GM12878 (cell line): ENCODE results near the gene UQCC5. TPM values are rescaled to one million over a fixed set of nuclear protein-coding genes. Genes with fewer than 3 reads are reported as not detected.

Experiments
- ATAC-seq: fragments of 200-7000 bp; cut with Tn5 transposase; 3 replicates; pipeline ENCODE4 v1.9.1; 2020; ENCODE audit warnings: mild to moderate bottlenecking, moderate library complexity
- BruUV-seq: library from RNA; stranded (reverse); fragments of 400-500 nt; replicated peaks from 2 replicates; lab custom pipeline; 2021; lab: Mats Ljungman, UMichigan
- CTCF ChIA-PET: fragments of 300-600 bp; sonication (Branson Sonifier 250); formaldehyde crosslinking; extraction: SDS; loops from one replicate; lab custom pipeline; 2021; ENCODE audit warnings: inconsistent platforms; lab: Yijun Ruan, JAX
- POLR2A ChIA-PET: fragments of 350-600 bp; formaldehyde crosslinking; extraction: SDS; loops from one replicate; lab custom pipeline; 2021; ENCODE audit warnings: inconsistent platforms; lab: Charles Lee
- RAD21 ChIA-PET: fragments of 300-600 bp; sonication (Branson Sonifier 250); formaldehyde crosslinking; loops from one replicate; lab custom pipeline; 2023; ENCODE audit warnings: antibody characterized with exemption; ENCODE audit not compliant: unreplicated experiment; lab: Charles Lee
- SMC1A ChIA-PET: fragments of 300-600 bp; sonication (Branson Sonifier 250); formaldehyde crosslinking; loops from one replicate; lab custom pipeline; 2023; ENCODE audit not compliant: unreplicated experiment, uncharacterized antibody; lab: Charles Lee
- DNase-seq: peaks from one replicate; pipeline ENCODE4 v3.0.0-alpha.2; 2011; ENCODE audit warnings: low read depth, low spot score
- FAIRE-seq: peaks from 3 replicates; lab custom pipeline; 2011; peaks lifted over from hg19 to GRCh38; lab: Jason Lieb, UNC
- H2AFZ ChIP-seq: 2 replicates; pipeline ENCODE4 v1.6.0; 2011; ENCODE audit warnings: low read depth, low read length, control low read depth; ENCODE audit not compliant: control insufficient read depth
- H3K27ac ChIP-seq: 2 replicates; pipeline ENCODE4 v1.5.1; 2011; ENCODE audit warnings: control low read depth; ENCODE audit not compliant: control insufficient read depth, insufficient read depth
- H3K27me3 ChIP-seq, 2 experiments: replicated peaks in 1 of 2; 2 replicates each; pipeline versions ENCODE4 v1.6.0 to v1.6.1; 2011; ENCODE audit warnings: low read length in 1 of 2; ENCODE audit not compliant: control insufficient read depth in 2 of 2, insufficient read depth in 2 of 2
- H3K36me3 ChIP-seq, 2 experiments: 2 replicates each; pipeline ENCODE4 v1.5.1; 2011; ENCODE audit warnings: low read length in 1 of 2; ENCODE audit not compliant: control insufficient read depth in 2 of 2, insufficient read depth in 2 of 2
- H3K4me1 ChIP-seq: 2 replicates; pipeline ENCODE4 v1.6.1; 2011; ENCODE audit warnings: mild to moderate bottlenecking, low read length, moderate library complexity, mixed read lengths; ENCODE audit not compliant: control insufficient read depth, insufficient read depth
- H3K4me2 ChIP-seq: 2 replicates; pipeline ENCODE4 v1.6.0; 2011; ENCODE audit warnings: control low read depth; ENCODE audit not compliant: control insufficient read depth, insufficient read depth
- H3K4me3 ChIP-seq: fragments of 200-600 bp; sonication (generic); 2 replicates; pipeline ENCODE4 v1.5.1; 2016
- H3K79me2 ChIP-seq: 2 replicates; pipeline ENCODE4 v1.6.0; 2011; ENCODE audit warnings: low read length; ENCODE audit not compliant: control insufficient read depth, insufficient read depth
- H3K9ac ChIP-seq: 2 replicates; pipeline ENCODE4 v1.8.0; 2011; ENCODE audit warnings: low read length, control low read depth, mixed read lengths; ENCODE audit not compliant: control insufficient read depth, insufficient read depth
- H3K9me3 ChIP-seq: replicated peaks from 3 replicates; pipeline ENCODE4 v1.5.1; 2011; ENCODE audit warnings: mild to moderate bottlenecking, low read length; ENCODE audit not compliant: control insufficient read depth, insufficient read depth
- H4K20me1 ChIP-seq: 2 replicates; pipeline ENCODE4 v1.6.0; 2011; ENCODE audit not compliant: control insufficient read depth, insufficient read depth
- CTCF ChIP-seq, 3 experiments: IDR thresholded peaks in 2 of 3; conservative IDR thresholded peaks in 1 of 3; 2 replicates each; pipeline ENCODE4 v1.5.1; 2011; ENCODE audit warnings: low read depth in 3 of 3, low read length in 3 of 3, mild to moderate bottlenecking in 3 of 3, control low read depth in 2 of 3, moderate library complexity in 2 of 3, inconsistent platforms in 1 of 3, mixed read lengths in 1 of 3; ENCODE audit not compliant: control insufficient read depth in 2 of 3, insufficient read depth in 1 of 3; ENCODE audit errors: extremely low read depth in 1 of 3
- FOXK2 ChIP-seq: fragments of 450-650 bp; IDR thresholded peaks from 2 replicates; pipeline ENCODE4 v1.6.1; 2017; ENCODE audit warnings: mild to moderate bottlenecking, moderate library complexity
- JUNB ChIP-seq: IDR thresholded peaks from 2 replicates; pipeline ENCODE4 v1.6.1; 2016; ENCODE audit warnings: antibody characterized with exemption, mild to moderate bottlenecking
- PML ChIP-seq: IDR thresholded peaks from 2 replicates; pipeline ENCODE4 v1.6.1; 2012; ENCODE audit warnings: low read length, inconsistent platforms
- SP1 ChIP-seq: IDR thresholded peaks from one replicate; pipeline ENCODE4 v1.6.1; 2011; ENCODE audit warnings: low read depth, low read length
- TBL1XR1 ChIP-seq: IDR thresholded peaks from 2 replicates; pipeline ENCODE4 v1.6.1; 2012; ENCODE audit warnings: low read depth, low read length, improper control_type of control experiment
- WGBS: methylation state at CpG from one replicate; pipeline ENCODE4 v1.1.6; 2016; ENCODE audit warnings: low lambda C conversion rate; ENCODE audit not compliant: insufficient replicate concordance, insufficient coverage; ENCODE audit errors: missing lambda C conversion rate; 5-methylcytosine and 5-hydroxymethylcytosine counted together
- in situ Hi-C: fragments of 300-500 bp; cut with MboI; formaldehyde crosslinking; loops from 9 replicates; pipeline ENCODE4 v1.14.3; 2018; ENCODE audit warnings: mixed read lengths
- intact Hi-C: fragments of 100-400 bp; cut with micrococcal nuclease; formaldehyde crosslinking; loops from one replicate; pipeline ENCODE4 v1.14.2; 2022; ENCODE audit not compliant: unreplicated experiment
- polyA plus RNA-seq, 11 experiments: library from polyadenylated mRNA; depleted of rRNA in 4 of 11; unstranded in 6 of 11; stranded (reverse) in 5 of 11; fragments of >200 nt; fragmentation: Nextera tagmentation in 4 of 11; fragmentation: Illumina TruSeq in 1 of 11; extraction: Ambion mirVana in 4 of 11; extraction: Trizol in 1 of 11; gene quantifications; 1 replicate in 1 of 11; 2 replicates in 10 of 11; pipeline versions ENCODE4 v1.2.1 to v1.2.3, GENCODE V29; 2011 to 2016; ENCODE audit warnings: inconsistent platforms in 2 of 11, missing spikeins in 2 of 11, low read depth in 1 of 11
- total RNA-seq, 4 experiments: library from RNA; depleted of rRNA in 3 of 4; stranded (reverse); fragments of >200 nt in 3 of 4; fragmentation: Illumina TruSeq in 1 of 4; extraction: Trizol in 1 of 4; gene quantifications; 2 replicates each; pipeline versions ENCODE4 v1.2.1 to v1.2.3, GENCODE V29; 2013 to 2021

Gene UQCC5
- total and polyA plus RNA-seq, 10 of the 15 experiments (the other 5 are each of a cell fraction or from before 2014, with no cell fraction given): 15.1 to 84.8 (median 28.0) TPM

GRCh38 chr3:52503788-52504424 lies 32.5 kb upstream of the UQCC5 start:
- no TSS peak for BruUV-seq
- Histone ChIP-seq H3K9ac (no peak overlapping the region), H3K4me1 (no peaks in the 10 kb centered on the region), H3K27ac (no peak overlapping the region), H3K36me3 (no peaks in the 10 kb centered on the region), H3K27me3 (no peaks in the 10 kb centered on the region), H3K9me3 (no peaks in the 10 kb centered on the region), H4K20me1 (no peaks in the 10 kb centered on the region), H2AFZ (no peak overlapping the region), H3K4me2 (no peak overlapping the region), H3K79me2 (no peaks in the 10 kb centered on the region), H3K4me3 (no peak overlapping the region)
- FAIRE-seq (no peak), ATAC-seq (no peak), DNase-seq (no peak)
- 30% methylated on average over 16 of the region's 23 CpGs for WGBS
- RAD21 ChIA-PET: no interaction called here
- SMC1A ChIA-PET: no interaction called here
- in situ Hi-C loops (no loop called here), intact Hi-C loops (no loop called here)
- POLR2A ChIA-PET: interaction anchor here (0.5 kb wide), 1 partner anchor 123 kb away, joined by 3 read pairs; no protein-coding TSS in a partner anchor
- no peak for TF ChIP-seq PML
- no peak for TF ChIP-seq SP1
- TF ChIP-seq JUNB: no peak
- TF ChIP-seq TBL1XR1: no peak
- TF ChIP-seq FOXK2: no peak
- no peak for TF ChIP-seq CTCF (IDR thresholded peaks at IDR 0.05 in 2 of 3, conservative IDR thresholded peaks at IDR 0.05 in 1 of 3; ENCODE audit: control insufficient read depth in 2 of 3, extremely low read depth in 1 of 3, insufficient read depth in 1 of 3, low read depth in 3 of 3, low read length in 3 of 3)
- CTCF ChIA-PET: no interaction called here
